SJCRH30 (cell line): ENCODE results near the gene FAM217A. TPM values are rescaled to one million over a fixed set of nuclear protein-coding genes. Genes with fewer than 3 reads are reported as not detected.
A peak's percentile ranks its signal among the peaks of the same experiment; 100 is the strongest.
"Not testable (repeated sequence)": the region's sequence is repeated elsewhere in the genome, so short reads cannot be mapped to it uniquely, and the experiment has no call there.

ENCODE experiments used
- DNase-seq, 2 experiments: peaks; one replicate each; pipeline ENCODE4 v3.0.0-alpha.2; 2015 to 2020
- H3K27ac ChIP-seq: fragments of 250-450 bp; sonication (Bioruptor Pico); 2 replicates; pipeline ENCODE4 v1.5.1; 2020; ENCODE audit warnings: mild to moderate bottlenecking, moderate library complexity
- H3K27me3 ChIP-seq: fragments of 250-450 bp; sonication (Bioruptor Pico); 2 replicates; pipeline ENCODE4 v1.5.1; 2020; ENCODE audit warnings: mild to moderate bottlenecking, moderate library complexity
- H3K36me3 ChIP-seq: fragments of 250-450 bp; sonication (Bioruptor Pico); 2 replicates; pipeline ENCODE4 v1.5.1; 2020; ENCODE audit warnings: mild to moderate bottlenecking, moderate library complexity
- H3K4me1 ChIP-seq: fragments of 250-450 bp; sonication (Bioruptor Pico); 2 replicates; pipeline ENCODE4 v1.5.1; 2020; ENCODE audit warnings: mild to moderate bottlenecking, moderate library complexity
- H3K4me3 ChIP-seq: fragments of 250-450 bp; sonication (Bioruptor Pico); 2 replicates; pipeline ENCODE4 v1.5.1; 2020; ENCODE audit warnings: mild to moderate bottlenecking, moderate library complexity
- H3K9me3 ChIP-seq: fragments of 250-450 bp; sonication (Bioruptor Pico); replicated peaks from 2 replicates; pipeline ENCODE4 v1.5.1; 2020; ENCODE audit warnings: mild to moderate bottlenecking, moderate library complexity
- total RNA-seq: library from RNA; depleted of rRNA; stranded (reverse); fragments of >200 nt; shearing (Covaris generic); gene quantifications from 2 replicates; pipeline ENCODE4 v1.2.3, GENCODE V29; 2014

FAM217A gene
- total RNA-seq, 1 experiment from 2014 or later: not detected

- Histone ChIP-seq H3K36me3 (no peaks in the 10 kb centered on the region), H3K4me3 (no peak overlapping the region), H3K9me3 (no peaks in the 10 kb centered on the region), H3K27me3 (no peaks in the 10 kb centered on the region), H3K27ac (no peak overlapping the region), H3K4me1 (no peaks in the 10 kb centered on the region)
- peak; percentile 22 to 48 for DNase-seq
These were observed 23.8 kb upstream of the FAM217A start for GRCh38 chr6:4102687-4103244.

DNA sequence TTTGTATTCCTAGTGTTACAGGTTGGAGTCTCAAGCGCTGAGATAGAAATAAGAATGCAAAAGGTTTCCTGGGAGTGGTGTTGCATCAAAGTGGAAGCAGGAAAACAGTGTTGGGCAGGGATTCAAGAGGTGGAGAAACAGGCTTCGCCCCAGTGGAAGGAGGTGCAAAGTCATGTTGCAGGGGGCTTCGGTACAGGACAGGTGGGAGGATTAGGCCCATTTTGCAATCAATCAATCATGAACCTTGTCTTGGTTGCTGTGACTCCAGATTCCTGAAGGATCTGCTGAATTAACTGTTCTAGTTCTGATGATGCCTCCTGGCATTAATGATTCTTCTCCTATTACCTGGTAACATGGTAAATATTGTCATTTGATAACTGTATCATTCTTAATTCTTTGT, 22.4 kb upstream of the FAM217A start:
- DNase-seq: no peak
- Histone ChIP-seq H3K27me3 (no peaks in the 10 kb centered on the region), H3K27ac (no peak overlapping the region), H3K4me3 (no peak overlapping the region), H3K9me3 (no peaks in the 10 kb centered on the region), H3K4me1 (no peaks in the 10 kb centered on the region), H3K36me3 (no peaks in the 10 kb centered on the region)

GRCh38 chr6:4100655-4101054, 21.7 kb upstream of the FAM217A start:
- Histone ChIP-seq H3K9me3 (no peaks in the 10 kb centered on the region), H3K4me1 (no peaks in the 10 kb centered on the region), H3K4me3 (no peak overlapping the region), H3K27me3 (no peaks in the 10 kb centered on the region), H3K36me3 (no peaks in the 10 kb centered on the region), H3K27ac (no peak overlapping the region)
- no peak for DNase-seq

- no peaks in the 10 kb centered on the region for H3K27me3 ChIP-seq
- H3K36me3 ChIP-seq: no peaks in the 10 kb centered on the region
- H3K4me3 ChIP-seq: no peak overlapping the region
- no peaks in the 10 kb centered on the region for H3K9me3 ChIP-seq
- no peak for DNase-seq
- H3K27ac ChIP-seq: no peak overlapping the region
- no peaks in the 10 kb centered on the region for H3K4me1 ChIP-seq
These were observed 14.4 kb upstream of the FAM217A start for GRCh38 chr6:4093288-4093687.

GRCh38 chr6:4091941-4092340, 13.0 kb upstream of the FAM217A start:
- Histone ChIP-seq H3K36me3 (no peaks in the 10 kb centered on the region), H3K27me3 (no peaks in the 10 kb centered on the region)
- no peak for DNase-seq

GRCh38 chr6:4090043-4090442, 11.1 kb upstream of the FAM217A start:
- not testable (repeated sequence) for H3K27me3 ChIP-seq, H3K9me3 ChIP-seq, DNase-seq, H3K36me3 ChIP-seq, H3K27ac ChIP-seq, H3K4me1 ChIP-seq, H3K4me3 ChIP-seq

More at GRCh38 chr6:4091941-4092340, 13.0 kb upstream of the FAM217A start:
- Histone ChIP-seq H3K4me3 (no peak overlapping the region), H3K9me3 (no peaks in the 10 kb centered on the region), H3K27ac (no peak overlapping the region), H3K4me1 (no peaks in the 10 kb centered on the region)

DNA sequence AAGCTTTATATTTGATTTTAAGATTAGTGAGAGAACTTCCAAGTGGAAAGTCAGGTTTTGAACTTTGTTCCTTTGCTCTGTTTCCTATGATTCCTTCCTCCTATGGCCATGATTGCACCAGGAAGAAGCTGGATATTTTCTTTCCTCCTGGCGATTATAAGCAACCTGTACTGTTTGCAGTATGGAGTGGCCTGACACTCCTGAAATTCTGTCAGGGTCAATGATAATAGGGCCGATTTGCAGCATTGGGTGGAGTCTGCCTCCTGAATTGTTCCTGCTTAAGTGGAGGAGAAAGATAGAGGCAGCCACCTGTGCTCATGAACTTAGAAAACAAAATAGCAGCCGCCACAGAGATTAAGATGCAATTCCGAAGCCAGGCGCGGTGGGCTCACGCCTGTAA, 9.8 kb upstream of the FAM217A start:
- Histone ChIP-seq H3K27me3 (no peaks in the 10 kb centered on the region), H3K27ac (no peak overlapping the region), H3K36me3 (no peaks in the 10 kb centered on the region), H3K9me3 (no peaks in the 10 kb centered on the region), H3K4me3 (no peak overlapping the region), H3K4me1 (no peaks in the 10 kb centered on the region)
- DNase-seq: no peak

DNA sequence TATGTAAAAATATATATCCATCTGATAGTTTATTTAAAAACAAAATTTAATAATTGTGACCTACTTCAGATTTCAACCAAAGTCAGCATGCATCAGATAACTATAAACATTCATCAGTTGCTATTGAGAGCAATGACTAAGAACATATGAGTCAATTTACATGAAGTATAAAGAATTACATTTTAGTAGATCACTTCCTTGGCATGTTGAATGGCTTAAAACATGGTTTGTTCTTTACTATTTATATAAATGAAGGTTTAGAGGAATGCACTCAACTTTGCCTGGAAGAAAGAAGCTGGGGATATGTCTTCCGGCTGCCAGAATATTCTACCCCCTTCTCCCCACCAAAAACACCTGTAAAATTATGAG, 6.4 kb upstream of the FAM217A start:
- DNase-seq: no peak
- no peaks in the 10 kb centered on the region for H3K9me3 ChIP-seq
- H3K27ac ChIP-seq: no peak overlapping the region
- H3K27me3 ChIP-seq: no peaks in the 10 kb centered on the region
- H3K36me3 ChIP-seq: no peaks in the 10 kb centered on the region
- no peaks in the 10 kb centered on the region for H3K4me1 ChIP-seq
- no peak overlapping the region for H3K4me3 ChIP-seq

- Histone ChIP-seq H3K27me3 (no peaks in the 10 kb centered on the region), H3K4me3 (no peak overlapping the region)
- DNase-seq: no peak
These were observed 5.8 kb upstream of the FAM217A start for GRCh38 chr6:4084444-4085331.

DNA sequence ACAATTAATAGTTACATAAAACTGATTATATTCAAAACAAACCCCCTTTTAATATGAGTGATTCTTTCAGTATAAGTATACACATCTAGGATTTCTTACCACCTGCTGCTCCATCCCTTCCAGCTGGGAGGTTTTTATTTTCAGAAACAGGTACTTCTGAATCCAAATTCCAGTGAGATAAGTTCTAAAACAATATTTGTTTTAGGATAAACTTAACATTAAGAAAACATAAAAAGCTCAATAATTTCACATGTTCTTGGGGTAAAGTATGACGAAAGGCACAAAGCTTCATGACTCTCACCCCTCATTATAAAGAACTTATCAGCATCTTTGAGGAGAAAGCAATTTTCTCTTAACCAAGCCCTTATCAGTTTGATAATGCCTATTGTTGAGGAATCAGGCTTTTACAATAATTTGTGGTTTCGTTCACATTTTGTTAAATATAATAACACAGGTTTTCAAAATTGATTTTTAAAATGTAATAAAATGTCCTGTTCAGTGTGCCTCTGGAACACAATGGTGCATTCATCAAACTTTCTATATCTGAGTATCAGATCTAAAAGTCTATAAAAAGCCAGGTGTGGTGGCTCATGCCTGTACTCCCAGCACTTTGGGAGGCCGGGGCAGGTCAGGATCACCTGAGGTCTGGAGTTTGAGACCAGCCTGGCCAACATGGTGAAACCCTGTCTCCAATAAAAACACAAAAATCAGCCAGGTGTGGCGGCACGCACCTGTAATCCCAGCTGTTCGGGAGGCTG, 4.3 kb downstream of the FAM217A start:
- no peak overlapping the region for H3K27ac ChIP-seq
- no peaks in the 10 kb centered on the region for H3K9me3 ChIP-seq
- no peak for DNase-seq
- H3K27me3 ChIP-seq: no peaks in the 10 kb centered on the region
- no peak overlapping the region for H3K4me3 ChIP-seq
- H3K4me1 ChIP-seq: no peaks in the 10 kb centered on the region
- H3K36me3 ChIP-seq: no peaks in the 10 kb centered on the region

More at GRCh38 chr6:4084444-4085331, 5.8 kb upstream of the FAM217A start:
- Histone ChIP-seq H3K9me3 (no peaks in the 10 kb centered on the region), H3K36me3 (no peaks in the 10 kb centered on the region), H3K4me1 (no peaks in the 10 kb centered on the region), H3K27ac (no peak overlapping the region)

- Histone ChIP-seq H3K4me1 (no peaks in the 10 kb centered on the region), H3K4me3 (no peak overlapping the region), H3K27ac (no peak overlapping the region), H3K36me3 (no peaks in the 10 kb centered on the region), H3K27me3 (no peaks in the 10 kb centered on the region), H3K9me3 (no peaks in the 10 kb centered on the region)
- DNase-seq: no peak
These were observed 7.6 kb downstream of the FAM217A start for GRCh38 chr6:4071330-4071729.

DNA sequence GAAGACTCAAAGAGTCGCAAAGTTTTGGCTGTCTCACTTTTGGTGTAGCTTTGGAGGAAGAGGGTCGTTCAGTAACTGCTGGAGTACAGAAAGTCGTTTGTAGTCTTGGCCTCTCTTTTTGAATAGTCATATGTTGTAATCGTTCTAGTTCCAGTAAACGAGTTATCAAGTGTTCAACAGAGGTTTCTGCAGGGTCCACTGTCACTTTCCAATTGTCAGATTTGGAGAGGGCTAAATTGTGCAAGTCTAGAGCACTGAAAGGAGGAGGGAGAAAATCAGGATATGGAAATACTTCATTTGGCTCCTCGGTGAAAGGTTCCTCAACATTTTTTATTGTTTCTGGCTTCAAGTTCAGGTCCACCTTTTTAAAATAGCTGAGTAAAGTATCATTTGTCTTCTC, 9.7 kb downstream of the FAM217A start:
- no peak for DNase-seq
- Histone ChIP-seq H3K36me3 (0 out of 2 replicates have a peak, but pooled peaks cover 6% of the 10 kb centered on the region), H3K9me3 (no peaks in the 10 kb centered on the region), H3K27me3 (no peaks in the 10 kb centered on the region), H3K4me1 (no peaks in the 10 kb centered on the region), H3K4me3 (no peak overlapping the region), H3K27ac (no peak overlapping the region)

- H3K27me3 ChIP-seq: no peaks in the 10 kb centered on the region
- H3K27ac ChIP-seq: no peak overlapping the region
- no peaks in the 10 kb centered on the region for H3K9me3 ChIP-seq
- H3K4me1 ChIP-seq: no peaks in the 10 kb centered on the region
- DNase-seq: no peak
- no peak overlapping the region for H3K4me3 ChIP-seq
- peaks cover 14% of the 10 kb centered on the region for H3K36me3 ChIP-seq
These were observed 11.3 kb downstream of the FAM217A start for GRCh38 chr6:4067673-4068072.

DNA sequence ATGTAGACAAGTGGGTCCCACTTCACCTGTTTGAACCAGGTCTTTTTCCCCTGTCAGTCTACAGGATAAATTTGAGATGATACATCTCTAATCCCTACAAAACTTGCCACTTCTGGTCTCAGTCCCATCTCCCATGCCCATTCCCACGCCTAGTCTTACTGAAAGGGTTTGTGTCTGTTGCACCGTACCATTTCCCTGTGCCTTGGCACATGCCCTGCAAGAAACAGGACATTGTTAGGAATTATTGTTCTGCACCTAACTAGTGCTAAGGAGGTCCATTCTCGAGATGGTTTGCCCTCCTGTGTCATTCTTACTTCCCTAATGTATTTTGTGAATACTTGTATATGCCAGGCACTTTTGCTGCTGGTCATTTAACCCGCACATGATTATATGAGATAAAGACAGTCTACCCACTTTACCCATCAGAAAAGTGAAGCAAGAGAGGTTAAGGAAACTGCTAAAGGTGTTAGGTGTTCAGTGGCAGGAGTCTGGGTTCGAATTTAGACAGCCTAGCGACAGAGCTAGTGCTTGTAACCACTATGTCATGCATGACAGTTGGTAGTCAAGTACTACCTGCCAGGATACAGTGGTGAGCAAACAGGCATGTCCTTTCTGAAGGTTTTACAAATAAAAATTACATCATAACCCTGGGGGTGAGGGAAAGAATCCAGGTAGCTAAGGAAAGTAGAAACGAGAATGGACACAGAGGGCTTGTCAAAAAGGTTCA, 12.7 kb downstream of the FAM217A start:
- no peaks in the 10 kb centered on the region for H3K9me3 ChIP-seq
- H3K27me3 ChIP-seq: no peaks in the 10 kb centered on the region
- DNase-seq: no peak
- peaks cover 24% of the 10 kb centered on the region for H3K36me3 ChIP-seq
- H3K27ac ChIP-seq: no peak overlapping the region
- no peaks in the 10 kb centered on the region for H3K4me1 ChIP-seq
- no peak overlapping the region for H3K4me3 ChIP-seq
